ENCODE results near the gene NEBL. TPM values are rescaled to one million over a fixed set of nuclear protein-coding genes. Genes with fewer than 3 reads are reported as not detected.

The NEBL gene
- total and polyA plus RNA-seq, 3 experiments from 2014 or later, result 0.11 to 0.15 TPM; not detected in 1

- POLR2A ChIA-PET, result no interaction called here
- no peaks in the 10 kb centered on the region for H3K4me1 ChIP-seq (ENCODE audit: insufficient read depth, low read length)
- DNase-seq, result no peak
Observed at GRCh38 chr10:20932606-20933126, 35.6 kb upstream of the NEBL start.

GRCh38 chr10:20931156-20931795 lies 34.2 kb upstream of the NEBL start:
- Mint-ChIP-seq H3K4me1 (no peaks in the 10 kb centered on the region), H3K9me3 (peaks cover 0 to 6% (median 0%) of the 10 kb centered on the region in 5 donors), H3K36me3 (no peaks in the 10 kb centered on the region), H3K4me3 (no peak overlapping the region), H3K27me3 (no peaks in the 10 kb centered on the region), H3K27ac (no peak overlapping the region)
- Histone ChIP-seq H3K4me3 (ENCODE audit: low read length) (no peak overlapping the region), H3K27me3 (ENCODE audit: insufficient read depth, low read length, poor library complexity, severe bottlenecking) (no peaks in the 10 kb centered on the region), H3K9me3 (ENCODE audit: low read length) (no peaks in the 10 kb centered on the region), H3K36me3 (ENCODE audit: insufficient read depth, low read length) (no peaks in the 10 kb centered on the region), H3K27ac (ENCODE audit: low read depth, low read length) (no peak overlapping the region), H3K4me1 (ENCODE audit: insufficient read depth, low read length) (no peaks in the 10 kb centered on the region)
- CTCF ChIA-PET, result no interaction called here
- POLR2A ChIA-PET, result no interaction called here
- no peak for DNase-seq

More at GRCh38 chr10:20932606-20933126, 35.6 kb upstream of the NEBL start:
- Histone ChIP-seq H3K9me3 (ENCODE audit: low read length) (no peaks in the 10 kb centered on the region), H3K27ac (ENCODE audit: low read depth, low read length) (no peak overlapping the region), H3K27me3 (ENCODE audit: insufficient read depth, low read length, poor library complexity, severe bottlenecking) (no peaks in the 10 kb centered on the region), H3K36me3 (ENCODE audit: insufficient read depth, low read length) (no peaks in the 10 kb centered on the region), H3K4me3 (ENCODE audit: low read length) (no peak overlapping the region)
- Mint-ChIP-seq H3K27ac (no peak overlapping the region), H3K27me3 (no peaks in the 10 kb centered on the region), H3K36me3 (no peaks in the 10 kb centered on the region), H3K4me1 (no peaks in the 10 kb centered on the region), H3K4me3 (no peak overlapping the region), H3K9me3 (peaks cover 0 to 7% (median 5%) of the 10 kb centered on the region in 5 donors)
- CTCF ChIA-PET, result no interaction called here

- H3K27me3 ChIP-seq (ENCODE audit: insufficient read depth, low read length, poor library complexity, severe bottlenecking), result no peaks in the 10 kb centered on the region
Observed at GRCh38 chr10:20927456-20927855, 30.3 kb upstream of the NEBL start.

GRCh38 chr10:20922451-20922850 lies 25.3 kb upstream of the NEBL start:
- no peaks in the 10 kb centered on the region for H3K9me3 ChIP-seq (ENCODE audit: low read length)
- H3K4me1 ChIP-seq (ENCODE audit: insufficient read depth, low read length), result no peaks in the 10 kb centered on the region
- no peak overlapping the region for H3K4me3 ChIP-seq (ENCODE audit: low read length)
- CTCF ChIA-PET, result no interaction called here
- no peaks in the 10 kb centered on the region for H3K36me3 ChIP-seq (ENCODE audit: insufficient read depth, low read length)
- Mint-ChIP-seq H3K4me3 (no peak overlapping the region), H3K36me3 (no peaks in the 10 kb centered on the region), H3K9me3 (no peaks in the 10 kb centered on the region), H3K27ac (no peak overlapping the region), H3K4me1 (no peaks in the 10 kb centered on the region), H3K27me3 (no peaks in the 10 kb centered on the region)
- H3K27me3 ChIP-seq (ENCODE audit: insufficient read depth, low read length, poor library complexity, severe bottlenecking), result no peaks in the 10 kb centered on the region
- POLR2A ChIA-PET, result no interaction called here
- no peak for DNase-seq
- H3K27ac ChIP-seq (ENCODE audit: low read depth, low read length), result no peak overlapping the region

More at GRCh38 chr10:20927456-20927855, 30.3 kb upstream of the NEBL start:
- Histone ChIP-seq H3K36me3 (ENCODE audit: insufficient read depth, low read length) (no peaks in the 10 kb centered on the region), H3K4me3 (ENCODE audit: low read length) (no peak overlapping the region), H3K27ac (ENCODE audit: low read depth, low read length) (no peak overlapping the region), H3K9me3 (ENCODE audit: low read length) (no peaks in the 10 kb centered on the region), H3K4me1 (ENCODE audit: insufficient read depth, low read length) (no peaks in the 10 kb centered on the region)
- Mint-ChIP-seq H3K9me3 (peaks cover 0 to 4% (median 0%) of the 10 kb centered on the region in 5 donors), H3K27me3 (no peaks in the 10 kb centered on the region), H3K4me1 (no peaks in the 10 kb centered on the region), H3K36me3 (no peaks in the 10 kb centered on the region), H3K27ac (no peak overlapping the region), H3K4me3 (no peak overlapping the region)
- CTCF ChIA-PET, result no interaction called here
- POLR2A ChIA-PET, result no interaction called here
- no peak for DNase-seq

GRCh38 chr10:20922033-20922432 lies 24.9 kb upstream of the NEBL start:
- Histone ChIP-seq H3K36me3 (ENCODE audit: insufficient read depth, low read length) (no peaks in the 10 kb centered on the region), H3K27ac (ENCODE audit: low read depth, low read length) (no peak overlapping the region), H3K9me3 (ENCODE audit: low read length) (no peaks in the 10 kb centered on the region), H3K4me1 (ENCODE audit: insufficient read depth, low read length) (no peaks in the 10 kb centered on the region), H3K27me3 (ENCODE audit: insufficient read depth, low read length, poor library complexity, severe bottlenecking) (no peaks in the 10 kb centered on the region), H3K4me3 (ENCODE audit: low read length) (no peak overlapping the region)
- no peaks in the 10 kb centered on the region for H3K27me3 Mint-ChIP-seq
- no peaks in the 10 kb centered on the region for H3K36me3 Mint-ChIP-seq
- no peak for DNase-seq
- ChIA-PET POLR2A (no interaction called here), CTCF (no interaction called here)
- H3K4me1 Mint-ChIP-seq, result no peaks in the 10 kb centered on the region
- no peak overlapping the region for H3K4me3 Mint-ChIP-seq
- H3K9me3 Mint-ChIP-seq, result no peaks in the 10 kb centered on the region
- no peak overlapping the region for H3K27ac Mint-ChIP-seq

- Histone ChIP-seq H3K9me3 (ENCODE audit: low read length) (no peaks in the 10 kb centered on the region), H3K27me3 (ENCODE audit: insufficient read depth, low read length, poor library complexity, severe bottlenecking) (no peaks in the 10 kb centered on the region), H3K4me1 (ENCODE audit: insufficient read depth, low read length) (no peaks in the 10 kb centered on the region), H3K36me3 (ENCODE audit: insufficient read depth, low read length) (no peaks in the 10 kb centered on the region), H3K4me3 (ENCODE audit: low read length) (no peak overlapping the region), H3K27ac (ENCODE audit: low read depth, low read length) (no peak overlapping the region)
- ChIA-PET POLR2A (no interaction called here), CTCF (no interaction called here)
- no peak overlapping the region for H3K27ac Mint-ChIP-seq
- no peak overlapping the region for H3K4me3 Mint-ChIP-seq
- no peaks in the 10 kb centered on the region for H3K27me3 Mint-ChIP-seq
- H3K4me1 Mint-ChIP-seq, result no peaks in the 10 kb centered on the region
- no peak for DNase-seq
- peaks cover 0 to 3% (median 0%) of the 10 kb centered on the region in 5 donors for H3K9me3 Mint-ChIP-seq
- H3K36me3 Mint-ChIP-seq, result no peaks in the 10 kb centered on the region
Observed at GRCh38 chr10:20920061-20920460, 22.9 kb upstream of the NEBL start.

- H3K9me3 ChIP-seq (ENCODE audit: low read length), result no peaks in the 10 kb centered on the region
- H3K27ac Mint-ChIP-seq, result no peak overlapping the region
- H3K27ac ChIP-seq (ENCODE audit: low read depth, low read length), result no peak overlapping the region
- H3K4me1 ChIP-seq (ENCODE audit: insufficient read depth, low read length), result no peaks in the 10 kb centered on the region
- H3K9me3 Mint-ChIP-seq, result peaks cover 0 to 3% (median 0%) of the 10 kb centered on the region in 5 donors
- H3K27me3 Mint-ChIP-seq, result no peaks in the 10 kb centered on the region
- DNase-seq, result no peak
- H3K27me3 ChIP-seq (ENCODE audit: insufficient read depth, low read length, poor library complexity, severe bottlenecking), result no peaks in the 10 kb centered on the region
- CTCF ChIA-PET, result no interaction called here
- no peaks in the 10 kb centered on the region for H3K36me3 Mint-ChIP-seq
- H3K4me3 ChIP-seq (ENCODE audit: low read length), result no peak overlapping the region
- no peaks in the 10 kb centered on the region for H3K36me3 ChIP-seq (ENCODE audit: insufficient read depth, low read length)
- POLR2A ChIA-PET, result no interaction called here
- no peaks in the 10 kb centered on the region for H3K4me1 Mint-ChIP-seq
- H3K4me3 Mint-ChIP-seq, result no peak overlapping the region
Observed at GRCh38 chr10:20919481-20919880, 22.4 kb upstream of the NEBL start.

- Mint-ChIP-seq H3K4me3 (no peak overlapping the region), H3K9me3 (peaks cover 0 to 3% (median 0%) of the 10 kb centered on the region in 5 donors), H3K27me3 (no peaks in the 10 kb centered on the region), H3K27ac (no peak overlapping the region), H3K4me1 (no peaks in the 10 kb centered on the region), H3K36me3 (no peaks in the 10 kb centered on the region)
- no peaks in the 10 kb centered on the region for H3K27me3 ChIP-seq (ENCODE audit: insufficient read depth, low read length, poor library complexity, severe bottlenecking)
- no peak overlapping the region for H3K27ac ChIP-seq (ENCODE audit: low read depth, low read length)
- H3K36me3 ChIP-seq (ENCODE audit: insufficient read depth, low read length), result no peaks in the 10 kb centered on the region
- ChIA-PET CTCF (no interaction called here), POLR2A (no interaction called here)
- no peaks in the 10 kb centered on the region for H3K9me3 ChIP-seq (ENCODE audit: low read length)
- DNase-seq, result no peak
- H3K4me3 ChIP-seq (ENCODE audit: low read length), result no peak overlapping the region
- H3K4me1 ChIP-seq (ENCODE audit: insufficient read depth, low read length), result no peaks in the 10 kb centered on the region
Observed at GRCh38 chr10:20916976-20917375, 19.9 kb upstream of the NEBL start.
